HL-60/S4 treated with phorbol 12-myristate 13-acetate at 8.2 ng/mL for 4 days and 3 days (cell line): ENCODE data around the gene OR2M3.
"Not testable (repeated sequence)": the region's sequence is repeated elsewhere in the genome, so short reads cannot be mapped to it uniquely, and the experiment has no call there.

Experiments
- in situ Hi-C: fragments of 300-500 bp; cut with MboI; formaldehyde crosslinking; loops from 2 replicates; pipeline ENCODE4 v1.15.0; 2022; ENCODE audit warnings: low sequenced_read_pairs

OR2M3 gene

GRCh38 chr1:248196965-248197364 lies at the start of gene OR2M3:
TSS of gene OR2M3 (plus strand) at chr1:248197265. CDS start at chr1:248203068, 5,803 bp downstream.
- in situ Hi-C loops = no loop called here

- in situ Hi-C loops = no loop called here
These were observed 44.8 kb upstream of the OR2M3 start for GRCh38 chr1:248152056-248152827.

- in situ Hi-C loops = no loop called here
These were observed 41.1 kb upstream of the OR2M3 start for GRCh38 chr1:248155927-248156326.

- in situ Hi-C loops = no loop called here
These were observed 38.3 kb upstream of the OR2M3 start for GRCh38 chr1:248158758-248159157.

GRCh38 chr1:248164031-248164430 lies 33.0 kb upstream of the OR2M3 start:
- in situ Hi-C loops = no loop called here

- in situ Hi-C loops = no loop called here
These were observed 31.9 kb upstream of the OR2M3 start for GRCh38 chr1:248165186-248165585.

- in situ Hi-C loops = no loop called here
These were observed 22.5 kb upstream of the OR2M3 start, which contains the start of gene OR2M2 for GRCh38 chr1:248174521-248174920. TSS of gene OR2M2 (plus strand) at chr1:248174821. CDS start at chr1:248179986, 5,165 bp downstream.

GRCh38 chr1:248183996-248184395 lies 13.1 kb upstream of the OR2M3 start:
- in situ Hi-C loops = no loop called here

- in situ Hi-C loops = no loop called here
These were observed 9.7 kb upstream of the OR2M3 start for GRCh38 chr1:248187363-248187762.

- in situ Hi-C loops = no loop called here
These were observed 8.0 kb upstream of the OR2M3 start for GRCh38 chr1:248189026-248189425.

- in situ Hi-C loops = no loop called here
These were observed 2.9 kb upstream of the OR2M3 start for GRCh38 chr1:248194117-248194516.

GRCh38 chr1:248215880-248216279 lies 18.8 kb downstream of the OR2M3 start:
- in situ Hi-C loops = no loop called here

GRCh38 chr1:248225537-248225936 lies 28.5 kb downstream of the OR2M3 start:
- in situ Hi-C loops = no loop called here

- in situ Hi-C loops = no loop called here
These were observed 32.4 kb downstream of the OR2M3 start for GRCh38 chr1:248229360-248229908.

- in situ Hi-C loops = no loop called here
These were observed 34.1 kb downstream of the OR2M3 start, which contains the start of gene OR2M4 for GRCh38 chr1:248231117-248231516. TSS of gene OR2M4 (plus strand) at chr1:248231417. CDS start at chr1:248238929, 7,512 bp downstream.

GRCh38 chr1:248239478-248239877 lies 42.4 kb downstream of the OR2M3 start:
- in situ Hi-C loops = no loop called here

GRCh38 chr1:248243204-248243603 lies 46.1 kb downstream of the OR2M3 start:
- in situ Hi-C loops = no loop called here

- in situ Hi-C loops = not testable (repeated sequence)
These were observed 62.2 kb downstream of the OR2M3 start for GRCh38 chr1:248259309-248259708.
